K562 (cell line): ENCODE data around the gene MCC. TPM values are rescaled to one million over a fixed set of nuclear protein-coding genes. Genes with fewer than 3 reads are reported as not detected.
A peak's percentile ranks its signal among the peaks of the same experiment; 100 is the strongest.

Experiments
- BRF2 ChIP-seq: IDR thresholded peaks from 3 replicates; pipeline ENCODE4 v1.6.1; 2011; ENCODE audit warnings: borderline replicate concordance, mild to moderate bottlenecking; ENCODE audit not compliant: insufficient read length, insufficient read depth
- EHMT2 ChIP-seq: fragments of 450-650 bp; IDR thresholded peaks from 2 replicates; pipeline ENCODE4 v1.6.1; 2018; ENCODE audit warnings: antibody characterized with exemption
- EP400 ChIP-seq: fragments of 450-650 bp; IDR thresholded peaks from 2 replicates; pipeline ENCODE4 v1.6.1; 2017; ENCODE audit warnings: antibody characterized with exemption, mild to moderate bottlenecking, moderate library complexity
- L3MBTL2 ChIP-seq: fragments of 450-650 bp; IDR thresholded peaks from 2 replicates; pipeline ENCODE4 v1.6.1; 2016; ENCODE audit warnings: mild to moderate bottlenecking, moderate library complexity
- MBD2 ChIP-seq: sonication (generic); IDR thresholded peaks from 2 replicates; pipeline ENCODE4 v1.6.1; 2016; ENCODE audit warnings: low read depth, borderline replicate concordance
- MEF2A ChIP-seq: IDR thresholded peaks from 2 replicates; pipeline ENCODE4 v1.6.1; 2011; ENCODE audit warnings: low read depth, mild to moderate bottlenecking, low read length, moderate library complexity; ENCODE audit not compliant: control insufficient read depth
- MTF1 ChIP-seq: fragments of 250-450 bp; sonication (Bioruptor Pico); IDR thresholded peaks from 2 replicates; pipeline ENCODE4 v1.9.0; 2021; ENCODE audit warnings: moderate library complexity, mild to moderate bottlenecking, inconsistent platforms, borderline replicate concordance
- NELFE ChIP-seq: IDR thresholded peaks from 2 replicates; pipeline ENCODE4 v1.6.1; 2011; ENCODE audit warnings: mild to moderate bottlenecking; ENCODE audit not compliant: insufficient read depth, insufficient read length
- NRF1 ChIP-seq, 2 experiments: fragments of 450-650 bp; IDR thresholded peaks in 1 of 2; conservative IDR thresholded peaks in 1 of 2; 2 replicates each; pipeline ENCODE4 v1.6.1; 2014; ENCODE audit warnings: mild to moderate bottlenecking in 2 of 2
- PCBP1 ChIP-seq: fragments of 200-400 bp; formaldehyde crosslinking; IDR thresholded peaks from 2 replicates; pipeline ENCODE4 v1.6.1; 2018; ENCODE audit warnings: mild to moderate bottlenecking, low read depth, low read length; ENCODE audit not compliant: poor library complexity, severe bottlenecking
- RBM15 ChIP-seq: fragments of 200-400 bp; formaldehyde crosslinking; IDR thresholded peaks from 2 replicates; pipeline ENCODE4 v1.6.1; 2018; ENCODE audit warnings: mild to moderate bottlenecking, low read length, moderate library complexity; ENCODE audit not compliant: insufficient read depth
- SIX5 ChIP-seq, 2 experiments: IDR thresholded peaks; 2 replicates each; pipeline ENCODE4 v1.6.1; 2011; ENCODE audit warnings: low read length in 2 of 2, borderline replicate concordance in 1 of 2, low read depth in 1 of 2, mild to moderate bottlenecking in 1 of 2, moderate library complexity in 1 of 2; ENCODE audit not compliant: insufficient read depth in 1 of 2
- SNIP1 ChIP-seq: fragments of 450-650 bp; IDR thresholded peaks from 2 replicates; pipeline ENCODE4 v1.7.1; 2017; ENCODE audit warnings: low read depth, mild to moderate bottlenecking
- ZKSCAN8 ChIP-seq: fragments of 200-800 bp; sonication (Bioruptor generic); IDR thresholded peaks from 2 replicates; pipeline ENCODE4 v1.6.1; 2016; ENCODE audit warnings: missing genetic modification characterization, missing compliant biosample characterization
- ZNF197 ChIP-seq: fragments of 200-800 bp; sonication (Bioruptor generic); IDR thresholded peaks from 2 replicates; pipeline ENCODE4 v1.6.1; 2016; ENCODE audit warnings: low read depth, missing genetic modification characterization, missing compliant biosample characterization
- ZNF318 ChIP-seq, 2 experiments: fragments of 450-650 bp; IDR thresholded peaks; 2 replicates each; pipeline ENCODE4 v1.6.1; 2016; ENCODE audit warnings: mild to moderate bottlenecking in 2 of 2, borderline replicate concordance in 1 of 2, low read depth in 1 of 2, moderate library complexity in 1 of 2
- ZNF408 ChIP-seq: fragments of 250-450 bp; sonication (Bioruptor Pico); IDR thresholded peaks from 2 replicates; pipeline ENCODE4 v1.4.0; 2020; ENCODE audit warnings: low read depth, mild to moderate bottlenecking, moderate library complexity
- ZNF766 ChIP-seq: fragments of 200-800 bp; sonication (Bioruptor generic); conservative IDR thresholded peaks from 2 replicates; pipeline ENCODE4 v1.6.1; 2016; ENCODE audit warnings: missing genetic modification characterization, missing compliant biosample characterization
- ZNF778 ChIP-seq: fragments of 450-650 bp; formaldehyde crosslinking; IDR thresholded peaks from 2 replicates; pipeline ENCODE4 v1.4.0; 2020; ENCODE audit warnings: mild to moderate bottlenecking, moderate library complexity
- polyA plus RNA-seq, 8 experiments: library from polyadenylated mRNA; depleted of rRNA in 4 of 8; stranded (reverse) in 5 of 8; unstranded in 3 of 8; fragments of >200 nt; fragmentation: Nextera tagmentation in 2 of 8; fragmentation: Illumina TruSeq in 1 of 8; extraction: Ambion mirVana in 2 of 8; extraction: Trizol in 1 of 8; gene quantifications; 2 replicates each; pipeline versions ENCODE4 v1.2.1 to v1.2.3, GENCODE V29; 2011 to 2014; ENCODE audit warnings: inconsistent platforms in 1 of 8, missing spikeins in 1 of 8
- total RNA-seq, 7 experiments: library from RNA; depleted of rRNA in 6 of 7; stranded (reverse); fragments of >200 nt in 6 of 7; fragmentation: Illumina TruSeq in 2 of 7; extraction: Trizol in 2 of 7; gene quantifications; 2 replicates each; pipeline versions ENCODE4 v1.2.1 to v1.2.3, GENCODE V29; 2011 to 2021; ENCODE audit warnings: low replicate concordance in 1 of 7

Gene MCC
- total and polyA plus RNA-seq, 9 of the 15 experiments (the other 6 are each of a cell fraction or from before 2014, with no cell fraction given): 0.04 to 0.24 (median 0.06) TPM; not detected in 1

- TF ChIP-seq ZNF197 (CRISPR knock-in tag): no peak
- TF ChIP-seq ZNF318 (IDR thresholded peaks at IDR 0.05; ENCODE audit: borderline replicate concordance in 1 of 2, low read depth in 1 of 2): peak in 1 of 2 experiments; percentile 66; a peak in 1 of 4 replicates
- no peak for TF ChIP-seq BRF2
- TF ChIP-seq SIX5 (IDR thresholded peaks at IDR 0.05; ENCODE audit: borderline replicate concordance in 1 of 2, insufficient read depth in 1 of 2, low read depth in 1 of 2, low read length in 2 of 2): no peak
- 0 out of 2 replicates have a peak, but pooled peaks have one; percentile 46 for TF ChIP-seq ZKSCAN8 (CRISPR knock-in tag)
- TF ChIP-seq PCBP1: no peak
- no peak for TF ChIP-seq EP400
- TF ChIP-seq L3MBTL2: 0 out of 2 replicates have a peak, but pooled peaks have one; percentile 17
- no peak for TF ChIP-seq MBD2
- TF ChIP-seq NRF1 (conservative IDR thresholded peaks at IDR 0.05 in 1 of 2, IDR thresholded peaks at IDR 0.05 in 1 of 2): peak in 1 of 2 experiments; percentile 29
- no peak for TF ChIP-seq NELFE
- no peak for TF ChIP-seq ZNF778
- no peak for TF ChIP-seq EHMT2
- TF ChIP-seq SNIP1: no peak
- TF ChIP-seq MEF2A: peak; percentile 50; the same call in 1 of the 2 replicates
- TF ChIP-seq MTF1 (CRISPR knock-in tag): no peak
- TF ChIP-seq ZNF408 (CRISPR knock-in tag): no peak
- no peak for TF ChIP-seq RBM15
- no peak for TF ChIP-seq ZNF766 (CRISPR knock-in tag)
These were observed 403.7 kb downstream of the MCC start (continued) for GRCh38 chr5:113084402-113085083.
